GM23248 (cell line): ENCODE measurements around the gene KRTAP10-3.

ENCODE experiments used
- EZH2 ChIP-seq: fragments of 200-600 bp; sonication (generic); IDR thresholded peaks from 2 replicates; pipeline ENCODE4 v1.6.1; 2018; ENCODE audit warnings: antibody characterized with exemption, mild to moderate bottlenecking; ENCODE audit not compliant: insufficient read depth, poor library complexity, severe bottlenecking
- EZH2phosphoT487 ChIP-seq: fragments of 200-600 bp; sonication (generic); IDR thresholded peaks from 2 replicates; pipeline ENCODE4 v1.6.1; 2018; ENCODE audit warnings: antibody characterized with exemption, moderate library complexity, mild to moderate bottlenecking, low read depth; ENCODE audit not compliant: insufficient read depth

DNA sequence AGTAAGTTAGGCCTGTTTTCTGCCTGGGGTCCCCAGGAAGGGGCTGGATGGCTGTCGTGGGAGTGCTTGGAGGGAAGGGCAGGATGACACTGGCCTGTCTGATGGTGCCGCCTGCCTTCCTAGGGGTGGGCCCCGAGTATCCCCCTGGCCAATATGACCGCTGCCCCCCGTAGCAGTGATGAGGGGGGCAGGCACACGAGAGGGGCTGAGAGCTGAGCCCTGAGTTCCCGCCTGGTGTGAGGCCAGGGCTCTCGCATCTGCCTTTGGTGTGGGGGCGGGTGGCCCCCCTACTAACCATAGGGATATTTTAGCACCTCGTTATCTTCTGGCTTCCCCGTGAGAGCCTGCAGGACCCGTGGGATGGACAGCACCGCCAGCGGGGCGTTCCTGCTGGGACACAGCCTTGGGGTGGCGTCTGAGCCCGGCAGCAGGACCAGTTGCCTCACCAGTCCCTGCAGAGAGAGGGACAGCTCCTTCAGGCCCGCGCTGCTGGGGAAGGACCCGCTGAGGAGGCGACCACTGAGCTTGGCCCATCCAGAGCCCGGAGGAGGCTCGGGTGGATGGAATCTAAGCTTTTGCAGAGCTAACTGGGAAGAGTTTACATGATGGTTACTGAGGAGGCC lies 29.0 kb downstream of the KRTAP10-3 start:
- TF ChIP-seq EZH2, result no peak
- TF ChIP-seq EZH2phosphoT487, result no peak
